Tibial nerve (tissue), 4 donors: Measurements from ENCODE around the gene ODR4. TPM values are rescaled to one million over a fixed set of nuclear protein-coding genes. Genes with fewer than 3 reads are reported as not detected.

ENCODE experiments used
- DNase-seq, 2 donors: peaks; one replicate each; pipeline ENCODE4 v3.0.0-alpha.2; 2019; ENCODE audit warnings: low spot score in 2 of 2
- H3K27ac ChIP-seq, 4 donors: fragments of 200-600 bp; sonication (generic) in 3 of 4; one replicate each; pipeline ENCODE4 v1.5.1; 2017 to 2019; ENCODE audit warnings: mild to moderate bottlenecking in 1 of 4
- H3K27me3 ChIP-seq, 2 donors: fragments of 200-600 bp; sonication (generic) in 1 of 2; one replicate each; pipeline versions ENCODE4 v1.5.1 to v1.6.0; 2017 to 2019
- H3K36me3 ChIP-seq, 3 donors: fragments of 200-600 bp; sonication (generic); one replicate each; pipeline ENCODE4 v1.5.1; 2018 to 2019
- H3K4me1 ChIP-seq, 4 donors: fragments of 200-600 bp; sonication (generic) in 3 of 4; one replicate each; pipeline ENCODE4 v1.5.1; 2017 to 2019
- H3K4me3 ChIP-seq, 4 donors: fragments of 200-600 bp; sonication (generic) in 3 of 4; one replicate each; pipeline ENCODE4 v1.5.1; 2017 to 2019; ENCODE audit warnings: mild to moderate bottlenecking in 1 of 4, moderate library complexity in 1 of 4
- H3K9me3 ChIP-seq, 4 donors: fragments of 200-600 bp; sonication (generic) in 3 of 4; one replicate each; pipeline ENCODE4 v1.5.1; 2017 to 2019
- EP300 ChIP-seq, 2 donors: sonication (generic); formaldehyde crosslinking; IDR thresholded peaks; one replicate each; pipeline ENCODE4 v1.6.1; 2017; ENCODE audit warnings: antibody characterized with exemption in 2 of 2, mild to moderate bottlenecking in 1 of 2
- POLR2A ChIP-seq, 2 donors: fragments of 450-650 bp; IDR thresholded peaks; one replicate each; pipeline ENCODE4 v1.6.1; 2017; ENCODE audit warnings: antibody characterized with exemption in 2 of 2, mild to moderate bottlenecking in 2 of 2, moderate library complexity in 2 of 2
- WGBS, 2 donors: methylation state at CpG; one replicate each; pipeline ENCODE4 v1.1.5; 2018; 5-methylcytosine and 5-hydroxymethylcytosine counted together
- total RNA-seq, 4 donors: library from RNA; depleted of rRNA; stranded (reverse); fragments of >200 nt; gene quantifications; one replicate each; pipeline ENCODE4 v1.1.0, GENCODE V29; 2016
- TF ChIP-seq, protein P1 (sequence below), 5 experiments: fragments of 200-600 bp in 3 of 5; fragments of 450-650 bp in 2 of 5; sonication (generic) in 3 of 5; IDR thresholded peaks; one replicate each; pipeline ENCODE4 v1.5.1; 2016 to 2019; ENCODE audit warnings: antibody characterized with exemption in 5 of 5, mild to moderate bottlenecking in 3 of 5, moderate library complexity in 2 of 5

The ODR4 gene
- total RNA-seq, result 10 to 100 TPM; 16.2 to 33.7 (median 17.3) TPM

DNA sequence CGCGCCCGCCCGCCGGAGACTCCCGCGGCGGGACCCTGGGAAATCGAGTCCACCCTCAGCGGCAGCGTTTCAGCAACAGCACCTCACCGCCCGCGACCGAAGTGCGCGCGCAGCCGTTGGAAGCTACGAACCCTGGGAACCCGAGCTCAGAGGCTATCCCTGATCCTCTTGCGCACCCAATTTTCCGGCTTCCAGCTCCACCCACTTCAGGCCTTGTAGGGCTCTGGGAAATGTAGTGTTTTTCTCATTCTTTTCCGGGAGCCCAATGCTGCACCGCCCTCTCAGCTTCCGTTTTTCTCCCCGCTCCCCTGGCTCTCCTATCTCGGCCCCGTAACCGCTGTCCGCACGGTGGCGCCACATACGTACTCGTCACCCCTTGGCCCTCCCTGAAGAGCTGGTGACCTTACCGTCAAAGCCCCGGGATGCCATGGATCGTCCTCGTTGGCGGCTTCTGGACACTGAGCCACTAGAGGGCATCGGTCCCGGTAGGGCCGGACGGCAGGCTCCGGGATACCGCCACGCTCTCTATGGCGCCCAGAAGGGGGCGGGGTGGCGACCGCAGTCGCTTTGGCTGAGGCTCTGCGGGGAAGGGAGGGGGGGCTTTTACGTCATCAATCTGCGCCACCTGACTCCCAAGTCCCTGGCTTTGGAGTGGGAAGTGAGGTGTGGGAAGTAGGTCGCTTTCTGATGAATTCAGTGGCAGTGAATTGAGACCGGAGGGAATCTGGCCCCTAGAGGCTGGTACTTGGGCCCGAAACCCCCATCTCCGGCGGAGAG, at the start of gene ODR4, which contains the start of gene TPR:
ODR4 (plus strand) TSS at position 687 of the 777 bp plus-strand sequence. CDS start 3,948 bp downstream, outside the sequence.
TPR (minus strand) TSS at position 102 of the 777 bp plus-strand sequence. CDS start 225 bp downstream, outside the sequence.
- Histone ChIP-seq H3K36me3 (peaks cover 0 to 21% (median 0%) of the 10 kb centered on the region in 3 donors), H3K4me3 (peak within 1 kb of the TSS; percentile 69 to 92 (median 87)), H3K27ac (peak within 1 kb of the TSS; percentile 91 to 99 (median 96)), H3K27me3 (no peaks in the 10 kb centered on the region), H3K9me3 (no peaks in the 10 kb centered on the region), H3K4me1 (peaks cover 0 to 57% (median 16%) of the 10 kb centered on the region in 4 donors)
- DNase-seq, result peak; percentile 97 to 99
- WGBS, 2 donors, result 0 to 1% methylated on average over 51 to 60 of the region's 60 CpGs
- TF ChIP-seq, protein P1, sequence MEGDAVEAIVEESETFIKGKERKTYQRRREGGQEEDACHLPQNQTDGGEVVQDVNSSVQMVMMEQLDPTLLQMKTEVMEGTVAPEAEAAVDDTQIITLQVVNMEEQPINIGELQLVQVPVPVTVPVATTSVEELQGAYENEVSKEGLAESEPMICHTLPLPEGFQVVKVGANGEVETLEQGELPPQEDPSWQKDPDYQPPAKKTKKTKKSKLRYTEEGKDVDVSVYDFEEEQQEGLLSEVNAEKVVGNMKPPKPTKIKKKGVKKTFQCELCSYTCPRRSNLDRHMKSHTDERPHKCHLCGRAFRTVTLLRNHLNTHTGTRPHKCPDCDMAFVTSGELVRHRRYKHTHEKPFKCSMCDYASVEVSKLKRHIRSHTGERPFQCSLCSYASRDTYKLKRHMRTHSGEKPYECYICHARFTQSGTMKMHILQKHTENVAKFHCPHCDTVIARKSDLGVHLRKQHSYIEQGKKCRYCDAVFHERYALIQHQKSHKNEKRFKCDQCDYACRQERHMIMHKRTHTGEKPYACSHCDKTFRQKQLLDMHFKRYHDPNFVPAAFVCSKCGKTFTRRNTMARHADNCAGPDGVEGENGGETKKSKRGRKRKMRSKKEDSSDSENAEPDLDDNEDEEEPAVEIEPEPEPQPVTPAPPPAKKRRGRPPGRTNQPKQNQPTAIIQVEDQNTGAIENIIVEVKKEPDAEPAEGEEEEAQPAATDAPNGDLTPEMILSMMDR (IDR thresholded peaks at IDR 0.05), result peak; percentile 93 to 99 (median 99)
- TF ChIP-seq POLR2A (IDR thresholded peaks at IDR 0.05) (peak; percentile 82 to 83), EP300 (IDR thresholded peaks at IDR 0.05) (peak; percentile 49 to 88)

DNA sequence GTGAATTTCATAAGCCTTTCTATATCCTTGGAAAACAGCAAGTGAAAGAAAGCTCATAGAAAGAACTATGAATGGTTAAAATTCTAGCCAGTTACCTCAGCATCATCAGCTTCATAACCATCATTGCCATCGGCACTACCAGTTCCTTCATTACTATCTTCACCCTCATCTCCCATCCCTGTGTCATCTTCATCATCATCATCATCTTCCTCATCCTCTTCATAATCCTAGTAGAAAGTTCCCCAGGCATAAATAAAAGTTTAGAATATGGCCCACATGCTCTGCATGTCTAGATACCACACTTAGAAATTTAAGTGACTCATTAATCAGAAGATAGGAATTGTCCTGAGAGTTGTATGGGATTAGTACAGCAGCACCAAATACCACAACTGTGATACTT, 49.6 kb upstream of the ODR4 start:
- H3K27ac ChIP-seq, result no peak overlapping the region
- WGBS, 2 donors, result 88 to 91% methylated on average over 1 of the region's 1 CpG
- TF ChIP-seq POLR2A (IDR thresholded peaks at IDR 0.05), result no peak
- no peak for TF ChIP-seq EP300 (IDR thresholded peaks at IDR 0.05)
- TF ChIP-seq, protein P1 (IDR thresholded peaks at IDR 0.05), result no peak
- no peaks in the 10 kb centered on the region for H3K4me1 ChIP-seq
- no peak for DNase-seq
- H3K27me3 ChIP-seq, result no peaks in the 10 kb centered on the region
- no peaks in the 10 kb centered on the region for H3K9me3 ChIP-seq
- H3K4me3 ChIP-seq, result no peak overlapping the region
- H3K36me3 ChIP-seq, result peaks cover 6 to 90% (median 9%) of the 10 kb centered on the region in 3 donors

DNA sequence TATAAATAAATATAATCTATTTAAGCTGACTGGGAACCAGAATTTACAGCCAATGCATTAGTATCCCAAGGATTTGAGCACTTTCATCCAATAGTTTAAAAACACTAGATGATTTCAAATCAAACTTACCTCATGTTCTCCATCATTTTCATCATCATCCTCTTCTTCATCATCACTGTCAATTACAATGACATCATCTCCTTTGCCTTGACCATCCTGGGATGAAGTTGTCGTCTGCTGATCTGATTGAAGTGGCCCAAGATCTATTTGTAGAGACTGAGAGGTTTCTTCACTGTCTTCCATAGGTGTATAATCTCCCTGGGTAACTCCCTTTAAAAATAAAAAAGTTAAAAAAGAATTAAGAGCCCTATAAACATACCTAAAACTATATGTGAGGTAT, 48.3 kb upstream of the ODR4 start:
- Histone ChIP-seq H3K4me1 (no peaks in the 10 kb centered on the region), H3K9me3 (no peaks in the 10 kb centered on the region), H3K27ac (no peak overlapping the region), H3K36me3 (peaks cover 6 to 90% (median 10%) of the 10 kb centered on the region in 3 donors), H3K27me3 (no peaks in the 10 kb centered on the region), H3K4me3 (no peak overlapping the region)
- no peak for DNase-seq
- TF ChIP-seq POLR2A (IDR thresholded peaks at IDR 0.05) (no peak), EP300 (IDR thresholded peaks at IDR 0.05) (no peak)
- TF ChIP-seq, protein P1 (IDR thresholded peaks at IDR 0.05), result no peak
- 90 to 98% methylated on average over 1 of the region's 1 CpG for WGBS, 2 donors

DNA sequence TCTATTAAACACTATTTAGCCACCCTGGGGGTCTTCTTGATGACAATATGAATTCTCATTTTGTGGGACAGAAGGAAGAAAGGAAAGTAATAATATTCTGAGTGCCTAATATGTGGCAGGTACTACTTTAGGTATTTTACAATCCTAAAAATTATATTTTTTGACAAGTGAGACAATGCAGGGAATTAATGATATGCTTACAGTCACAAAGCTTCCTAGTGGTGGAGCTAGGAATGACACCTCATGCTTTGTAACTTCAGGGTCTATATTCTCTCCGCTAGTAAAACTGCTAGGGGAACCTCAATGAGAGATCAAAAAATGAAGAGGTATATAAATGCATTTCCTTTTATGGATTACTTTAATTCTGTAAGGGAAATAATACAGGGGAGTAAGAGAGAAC, 44.9 kb upstream of the ODR4 start:
- WGBS, 2 donors, result 86 to 98% methylated on average over 1 of the region's 1 CpG
- Histone ChIP-seq H3K27ac (no peak overlapping the region), H3K27me3 (no peaks in the 10 kb centered on the region), H3K9me3 (no peaks in the 10 kb centered on the region), H3K4me3 (no peak overlapping the region), H3K4me1 (no peaks in the 10 kb centered on the region), H3K36me3 (peaks cover 9 to 91% (median 12%) of the 10 kb centered on the region in 3 donors)
- TF ChIP-seq POLR2A (IDR thresholded peaks at IDR 0.05), result no peak
- TF ChIP-seq, protein P1 (IDR thresholded peaks at IDR 0.05), result peak in 2 of 5 experiments; percentile 16 to 29
- DNase-seq, result no peak

DNA sequence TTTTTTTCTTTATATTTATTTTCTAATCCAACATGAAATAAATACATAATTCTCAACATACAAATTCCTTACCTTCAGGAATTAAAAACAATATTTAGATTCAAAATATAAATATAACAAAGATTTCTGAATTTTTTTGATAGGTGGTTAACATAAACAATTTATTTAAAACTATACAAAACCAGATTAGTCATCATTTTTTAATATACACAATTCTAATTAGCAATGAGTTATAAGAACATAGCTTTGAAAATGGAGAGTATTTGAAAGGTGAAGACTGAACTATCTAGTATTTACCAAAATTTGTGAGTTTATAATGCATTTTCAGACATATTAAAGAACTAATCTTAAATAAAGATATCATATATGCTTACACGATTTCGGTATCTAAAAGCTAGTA, 38.1 kb upstream of the ODR4 start:
- DNase-seq, result no peak
- TF ChIP-seq EP300 (IDR thresholded peaks at IDR 0.05) (no peak), POLR2A (IDR thresholded peaks at IDR 0.05) (no peak)
- TF ChIP-seq, protein P1 (IDR thresholded peaks at IDR 0.05), result no peak
- H3K4me3 ChIP-seq, result no peak overlapping the region
- no peaks in the 10 kb centered on the region for H3K27me3 ChIP-seq
- no peak overlapping the region for H3K27ac ChIP-seq
- H3K9me3 ChIP-seq, result no peaks in the 10 kb centered on the region
- no peaks in the 10 kb centered on the region for H3K4me1 ChIP-seq
- H3K36me3 ChIP-seq, result peaks cover 12 to 100% (median 13%) of the 10 kb centered on the region in 3 donors
- 93 to 95% methylated on average over 2 of the region's 2 CpGs for WGBS, 2 donors
